ENCODE measurements around the gene UGT1A1.

DNA sequence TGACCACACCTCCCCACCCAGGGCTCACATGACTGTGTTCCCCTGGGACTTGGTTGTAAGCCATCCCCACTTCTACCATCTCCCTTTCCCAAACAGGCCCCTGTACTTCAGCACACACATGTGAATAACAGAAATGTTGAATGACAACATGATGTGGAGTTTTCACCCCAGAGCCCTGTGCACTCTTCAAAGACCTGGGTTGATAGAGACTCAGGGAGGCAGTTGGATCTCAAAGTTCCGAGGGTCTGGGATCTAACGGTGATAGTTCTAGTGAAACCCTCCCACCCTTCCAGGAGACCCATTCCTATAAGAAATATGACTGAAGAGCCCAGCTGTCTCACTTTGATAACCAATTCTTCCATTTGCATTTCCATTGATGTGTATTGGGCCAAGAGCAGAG, 18.0 kb downstream of the UGT1A1 start, which contains the start of gene MROH2A:
- no peak for TF ChIP-seq POLR2AphosphoS5 (IDR thresholded peaks at IDR 0.05)
- TF ChIP-seq POLR2A (IDR thresholded peaks at IDR 0.05): no peak
